ENCODE measurements around the gene RAD18.

Gene RAD18

GRCh38 chr3:9007213-9007612 lies 43.9 kb upstream of the RAD18 start:
- Mint-ChIP-seq H3K4me3 (no peak overlapping the region), H3K9me3 (peaks cover 3% of the 10 kb centered on the region), H3K27me3 (ENCODE audit: low read depth, poor library complexity) (peaks cover 4% of the 10 kb centered on the region), H3K36me3 (ENCODE audit: low read depth) (peaks cover 59% of the 10 kb centered on the region), H3K27ac (no peak overlapping the region), H3K4me1 (no peaks in the 10 kb centered on the region)
- no peak for TF ChIP-seq CTCF (IDR thresholded peaks at IDR 0.05)
- no peak for DNase-seq

- no peak overlapping the region for H3K27ac Mint-ChIP-seq
Observed at GRCh38 chr3:9000041-9000440, 36.8 kb upstream of the RAD18 start.

GRCh38 chr3:8997151-8997550 lies 33.9 kb upstream of the RAD18 start:
- H3K9me3 Mint-ChIP-seq: no peaks in the 10 kb centered on the region
- TF ChIP-seq CTCF (IDR thresholded peaks at IDR 0.05): no peak
- peaks cover 20% of the 10 kb centered on the region for H3K27me3 Mint-ChIP-seq (ENCODE audit: low read depth, poor library complexity)
- no peak overlapping the region for H3K27ac Mint-ChIP-seq
- H3K36me3 Mint-ChIP-seq (ENCODE audit: low read depth): peaks cover 35% of the 10 kb centered on the region
- no peak overlapping the region for H3K4me3 Mint-ChIP-seq
- H3K4me1 Mint-ChIP-seq: peaks cover 15% of the 10 kb centered on the region
- no peak for DNase-seq

More at GRCh38 chr3:9000041-9000440, 36.8 kb upstream of the RAD18 start:
- H3K36me3 Mint-ChIP-seq (ENCODE audit: low read depth): peaks cover 17% of the 10 kb centered on the region
- H3K4me3 Mint-ChIP-seq: no peak overlapping the region
- no peak for DNase-seq
- H3K9me3 Mint-ChIP-seq: no peaks in the 10 kb centered on the region
- H3K4me1 Mint-ChIP-seq: peaks cover 15% of the 10 kb centered on the region
- peaks cover 17% of the 10 kb centered on the region for H3K27me3 Mint-ChIP-seq (ENCODE audit: low read depth, poor library complexity)
- no peak for TF ChIP-seq CTCF (IDR thresholded peaks at IDR 0.05)

GRCh38 chr3:8996681-8997121 lies 33.4 kb upstream of the RAD18 start:
- H3K9me3 Mint-ChIP-seq: no peaks in the 10 kb centered on the region
- peaks cover 15% of the 10 kb centered on the region for H3K4me1 Mint-ChIP-seq
- peaks cover 20% of the 10 kb centered on the region for H3K27me3 Mint-ChIP-seq (ENCODE audit: low read depth, poor library complexity)
- H3K4me3 Mint-ChIP-seq: no peak overlapping the region
- DNase-seq: peak; percentile 34
- no peak overlapping the region for H3K27ac Mint-ChIP-seq
- peaks cover 36% of the 10 kb centered on the region for H3K36me3 Mint-ChIP-seq (ENCODE audit: low read depth)
- TF ChIP-seq CTCF (IDR thresholded peaks at IDR 0.05): peak; percentile 17

GRCh38 chr3:8996216-8996615 lies 32.9 kb upstream of the RAD18 start:
- H3K27ac Mint-ChIP-seq: no peak overlapping the region
- no peak overlapping the region for H3K4me3 Mint-ChIP-seq
- no peaks in the 10 kb centered on the region for H3K9me3 Mint-ChIP-seq
- H3K36me3 Mint-ChIP-seq (ENCODE audit: low read depth): peaks cover 36% of the 10 kb centered on the region
- H3K27me3 Mint-ChIP-seq (ENCODE audit: low read depth, poor library complexity): peaks cover 22% of the 10 kb centered on the region
- TF ChIP-seq CTCF (IDR thresholded peaks at IDR 0.05): no peak
- no peak for DNase-seq
- H3K4me1 Mint-ChIP-seq: peaks cover 15% of the 10 kb centered on the region

GRCh38 chr3:8994226-8994625 lies 31.0 kb upstream of the RAD18 start:
- no peak for DNase-seq
- no peak for TF ChIP-seq CTCF (IDR thresholded peaks at IDR 0.05)
- no peaks in the 10 kb centered on the region for H3K9me3 Mint-ChIP-seq
- H3K27ac Mint-ChIP-seq: peak overlapping the region; percentile 24
- peaks cover 15% of the 10 kb centered on the region for H3K4me1 Mint-ChIP-seq
- H3K27me3 Mint-ChIP-seq (ENCODE audit: low read depth, poor library complexity): peaks cover 18% of the 10 kb centered on the region
- no peak overlapping the region for H3K4me3 Mint-ChIP-seq
- H3K36me3 Mint-ChIP-seq (ENCODE audit: low read depth): peaks cover 44% of the 10 kb centered on the region
